Ovary (tissue), 9 donors: Measurements from ENCODE around the gene FUCA2. TPM values are rescaled to one million over a fixed set of nuclear protein-coding genes. Genes with fewer than 3 reads are reported as not detected.

Source experiments
- DNase-seq, 5 donors: peaks; one replicate each; pipeline ENCODE4 v3.0.0-alpha.2; 2019 to 2020
- H3K27ac ChIP-seq, 2 donors: fragments of 200-600 bp; one replicate each; pipeline versions ENCODE4 v1.5.1 to v1.8.0; 2019 to 2022
- H3K27me3 ChIP-seq: fragments of 200-600 bp; one replicate; pipeline ENCODE4 v1.8.0; 2022
- H3K36me3 ChIP-seq: fragments of 200-600 bp; sonication (generic); one replicate; pipeline ENCODE4 v1.5.1; 2019
- H3K4me1 ChIP-seq: one replicate; pipeline ENCODE4 v1.8.1; 2013; ENCODE audit warnings: mild to moderate bottlenecking, moderate library complexity; ENCODE audit not compliant: insufficient read depth
- H3K4me3 ChIP-seq: fragments of 200-600 bp; sonication (generic); one replicate; pipeline ENCODE4 v1.5.1; 2017
- H3K9me3 ChIP-seq, 2 donors: fragments of 200-600 bp in 1 of 2; sonication (generic) in 1 of 2; one replicate each; pipeline versions ENCODE4 v1.5.1 to v1.8.1; 2013 to 2019; ENCODE audit warnings: mild to moderate bottlenecking in 1 of 2, moderate library complexity in 1 of 2
- CTCF ChIP-seq, 3 donors: fragments of 450-650 bp in 2 of 3; fragments of 200-600 bp in 1 of 3; IDR thresholded peaks; one replicate each; pipeline versions ENCODE4 v1.5.1 to v1.8.0; 2016 to 2022; ENCODE audit warnings: antibody characterized with exemption in 3 of 3, mild to moderate bottlenecking in 1 of 3
- EP300 ChIP-seq: sonication (generic); formaldehyde crosslinking; IDR thresholded peaks from one replicate; pipeline ENCODE4 v1.6.1; 2017; ENCODE audit warnings: antibody characterized with exemption
- POLR2A ChIP-seq: fragments of 450-650 bp; IDR thresholded peaks from one replicate; pipeline ENCODE4 v1.6.1; 2017; ENCODE audit warnings: antibody characterized with exemption, mild to moderate bottlenecking, moderate library complexity
- WGBS, 3 donors: extraction: QIAGEN DNeasy Blood & Tissue Kit in 1 of 3; methylation state at CpG; one replicate each; pipeline versions ENCODE4 v1.1.5 to v1.1.7; 2013 to 2017; 5-methylcytosine and 5-hydroxymethylcytosine counted together
- intact Hi-C, 4 donors: fragments of 100-400 bp; cut with DNase I; formaldehyde crosslinking; loops; one replicate each; pipeline versions ENCODE4 v1.11.0 to v1.15.1; 2022 to 2023
- polyA plus RNA-seq, 2 donors: library from polyadenylated mRNA; stranded (reverse); fragments of 200-250 nt in 1 of 2; fragments of 350-450 nt in 1 of 2; fragmentation: Illumina TruSeq in 1 of 2; extraction: RNeasy Lipid Tissue Mini Kit (QIAGEN cat#74804) in 1 of 2; gene quantifications; one replicate each; pipeline ENCODE4 v1.2.3, GENCODE V29; 2013 to 2014
- total RNA-seq, 7 donors: library from RNA; depleted of rRNA in 2 of 7; stranded (reverse); fragments of >200 nt in 2 of 7; fragmentation: NEBNext Ultra II Directional in 3 of 7; extraction: Animal tissue kit (Norgen Biotek cat#: 25700) in 3 of 7; gene quantifications; one replicate each; pipeline versions ENCODE4 v1.1.0 to v1.2.4, GENCODE V29; 2016 to 2023
- donor health status: DM: no; HTN: no; CAD: no; lungs with moderate emphysema.
- donor health status: DM: no; HTN: no; CAD: no.
- donor health status: Bipolar disorder and iron deficiency.
- donor health status: DM: yes; HTN: yes; CAD: no.
- donor health status: DM: no; HTN: no; CAD: no.
- donor health status: DM: yes; HTN: yes; CAD: no.

FUCA2 gene
- total and polyA plus RNA-seq, 9 donors, result 23.2 to 68.1 (median 44.8) TPM

GRCh38 chr6:143496974-143497373 lies 14.5 kb downstream of the FUCA2 start:
- Histone ChIP-seq H3K4me3 (no peak overlapping the region), H3K9me3 (no peaks in the 10 kb centered on the region), H3K27ac (no peak overlapping the region), H3K27me3 (no peaks in the 10 kb centered on the region), H3K36me3 (no peaks in the 10 kb centered on the region), H3K4me1 (no peaks in the 10 kb centered on the region)
- WGBS, 3 donors, result 94 to 100% (median 97%) methylated on average over 1 of the region's 1 CpG
- no peak for DNase-seq
- no peak for TF ChIP-seq CTCF (IDR thresholded peaks at IDR 0.05)
- intact Hi-C loops, result no loop called here

GRCh38 chr6:143490775-143491174 lies 20.7 kb downstream of the FUCA2 start:
- no peak overlapping the region for H3K27ac ChIP-seq
- TF ChIP-seq POLR2A (no peak), EP300 (no peak), CTCF (IDR thresholded peaks at IDR 0.05) (no peak)
- intact Hi-C loops, result no loop called here
- H3K4me3 ChIP-seq, result no peak overlapping the region
- 92 to 94% (median 93%) methylated on average over 8 of the region's 8 CpGs for WGBS, 3 donors
- DNase-seq, result no peak
- H3K27me3 ChIP-seq, result no peaks in the 10 kb centered on the region
- H3K4me1 ChIP-seq, result no peaks in the 10 kb centered on the region
- no peaks in the 10 kb centered on the region for H3K9me3 ChIP-seq
- H3K36me3 ChIP-seq, result no peaks in the 10 kb centered on the region

- WGBS, 3 donors, result 96 to 99% (median 98%) methylated on average over 1 of the region's 1 CpG
- intact Hi-C loops, result no loop called here
- H3K4me3 ChIP-seq, result no peak overlapping the region
- H3K36me3 ChIP-seq, result no peaks in the 10 kb centered on the region
- H3K27ac ChIP-seq, result no peak overlapping the region
- no peaks in the 10 kb centered on the region for H3K4me1 ChIP-seq
- no peaks in the 10 kb centered on the region for H3K9me3 ChIP-seq
- DNase-seq, result no peak
- TF ChIP-seq POLR2A (no peak), CTCF (IDR thresholded peaks at IDR 0.05) (no peak), EP300 (no peak)
- no peaks in the 10 kb centered on the region for H3K27me3 ChIP-seq
Observed at GRCh38 chr6:143490244-143490643, 21.3 kb downstream of the FUCA2 start.

- Histone ChIP-seq H3K9me3 (no peaks in the 10 kb centered on the region), H3K27ac (no peak overlapping the region), H3K27me3 (no peaks in the 10 kb centered on the region), H3K4me1 (no peaks in the 10 kb centered on the region), H3K36me3 (no peaks in the 10 kb centered on the region), H3K4me3 (no peak overlapping the region)
- TF ChIP-seq EP300 (no peak), POLR2A (no peak), CTCF (IDR thresholded peaks at IDR 0.05) (no peak)
- intact Hi-C loops, result no loop called here
- no peak for DNase-seq
- WGBS, 3 donors, result 88 to 89% (median 89%) methylated on average over 3 of the region's 3 CpGs
Observed at GRCh38 chr6:143486752-143487151, 24.8 kb downstream of the FUCA2 start.

GRCh38 chr6:143485967-143486366 lies 25.6 kb downstream of the FUCA2 start:
- no peak for DNase-seq
- Histone ChIP-seq H3K27me3 (no peaks in the 10 kb centered on the region), H3K9me3 (no peaks in the 10 kb centered on the region), H3K36me3 (no peaks in the 10 kb centered on the region), H3K27ac (no peak overlapping the region), H3K4me3 (no peak overlapping the region), H3K4me1 (no peaks in the 10 kb centered on the region)
- intact Hi-C loops, result no loop called here
- WGBS, 3 donors, result 80 to 87% (median 85%) methylated on average over 2 of the region's 2 CpGs
- TF ChIP-seq POLR2A (no peak), CTCF (IDR thresholded peaks at IDR 0.05) (no peak), EP300 (no peak)
